ENCODE measurements around the gene PXK.

DNA sequence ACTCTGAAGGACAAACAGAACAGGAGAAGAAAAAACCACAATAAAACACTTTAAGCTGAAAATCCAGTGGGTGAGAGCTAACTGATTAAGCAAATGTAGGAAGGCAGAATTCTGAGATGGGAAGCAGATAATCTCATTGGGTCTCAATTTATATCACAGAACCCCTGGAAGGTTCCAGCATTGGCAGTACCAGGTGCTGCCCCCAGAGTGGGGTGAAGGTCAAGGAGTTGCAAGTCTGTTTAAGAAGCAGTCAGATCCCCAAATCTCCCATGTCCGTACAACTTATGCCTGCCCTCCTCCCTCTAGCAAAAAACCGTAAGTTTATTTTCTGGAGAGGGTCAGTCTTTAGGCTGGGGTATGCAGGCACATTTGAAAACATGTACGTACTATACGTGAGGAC is 45.1 kb downstream of the PXK start:
- no peak for TF ChIP-seq CTCF (IDR thresholded peaks at IDR 0.05)
- TF ChIP-seq POLR2A (IDR thresholded peaks at IDR 0.05) = no peak
